Thyroid gland (tissue), 4 donors: ENCODE data around the gene GPR162. TPM values are rescaled to one million over a fixed set of nuclear protein-coding genes. Genes with fewer than 3 reads are reported as not detected.

Source experiments
- DNase-seq, 2 donors: peaks; one replicate each; pipeline ENCODE4 v3.0.0-alpha.2; 2019
- H3K27ac ChIP-seq, 3 donors: fragments of 200-600 bp; sonication (generic); 1 replicate in 2 of 3; 2 replicates in 1 of 3; pipeline ENCODE4 v1.5.1; 2016 to 2019; ENCODE audit warnings: mild to moderate bottlenecking in 1 of 3, moderate library complexity in 1 of 3
- H3K27me3 ChIP-seq: fragments of 200-600 bp; sonication (generic); one replicate; pipeline ENCODE4 v1.5.1; 2019
- H3K36me3 ChIP-seq, 2 donors: fragments of 200-600 bp; sonication (generic); one replicate each; pipeline ENCODE4 v1.5.1; 2016 to 2019
- H3K4me1 ChIP-seq, 2 donors: fragments of 200-600 bp; sonication (generic); one replicate each; pipeline ENCODE4 v1.5.1; 2017 to 2019
- H3K4me3 ChIP-seq, 3 donors: fragments of 200-600 bp; sonication (generic); replicated peaks in 1 of 3; 1 replicate in 2 of 3; 2 replicates in 1 of 3; pipeline ENCODE4 v1.5.1; 2016; ENCODE audit warnings: mild to moderate bottlenecking in 1 of 3
- H3K9me3 ChIP-seq: fragments of 200-600 bp; sonication (generic); one replicate; pipeline ENCODE4 v1.5.1; 2017
- POLR2A ChIP-seq, 2 donors: fragments of 450-650 bp; IDR thresholded peaks; one replicate each; pipeline ENCODE4 v1.6.1; 2017; ENCODE audit warnings: antibody characterized with exemption in 2 of 2, mild to moderate bottlenecking in 2 of 2, moderate library complexity in 1 of 2
- WGBS, 2 donors: methylation state at CpG; one replicate each; pipeline ENCODE4 v1.1.5; 2017; 5-methylcytosine and 5-hydroxymethylcytosine counted together
- intact Hi-C: fragments of 100-400 bp; cut with DNase I; formaldehyde crosslinking; loops from one replicate; pipeline ENCODE4 v1.15.1; 2023
- total RNA-seq, 4 donors: library from RNA; depleted of rRNA; stranded (reverse); fragments of >200 nt; gene quantifications; one replicate each; pipeline ENCODE4 v1.2.3, GENCODE V29; 2016
- TF ChIP-seq, protein P1 (sequence below), 6 experiments: fragments of 200-600 bp in 3 of 6; fragments of 450-650 bp in 3 of 6; sonication (generic) in 3 of 6; IDR thresholded peaks; one replicate each; pipeline ENCODE4 v1.5.1; 2016 to 2019; ENCODE audit warnings: antibody characterized with exemption in 6 of 6, mild to moderate bottlenecking in 2 of 6, inconsistent platforms in 1 of 6, moderate library complexity in 1 of 6

GPR162 gene
- total RNA-seq, 4 donors from 2014 or later, result 0.34 to 1.1 (median 0.56) TPM

DNA sequence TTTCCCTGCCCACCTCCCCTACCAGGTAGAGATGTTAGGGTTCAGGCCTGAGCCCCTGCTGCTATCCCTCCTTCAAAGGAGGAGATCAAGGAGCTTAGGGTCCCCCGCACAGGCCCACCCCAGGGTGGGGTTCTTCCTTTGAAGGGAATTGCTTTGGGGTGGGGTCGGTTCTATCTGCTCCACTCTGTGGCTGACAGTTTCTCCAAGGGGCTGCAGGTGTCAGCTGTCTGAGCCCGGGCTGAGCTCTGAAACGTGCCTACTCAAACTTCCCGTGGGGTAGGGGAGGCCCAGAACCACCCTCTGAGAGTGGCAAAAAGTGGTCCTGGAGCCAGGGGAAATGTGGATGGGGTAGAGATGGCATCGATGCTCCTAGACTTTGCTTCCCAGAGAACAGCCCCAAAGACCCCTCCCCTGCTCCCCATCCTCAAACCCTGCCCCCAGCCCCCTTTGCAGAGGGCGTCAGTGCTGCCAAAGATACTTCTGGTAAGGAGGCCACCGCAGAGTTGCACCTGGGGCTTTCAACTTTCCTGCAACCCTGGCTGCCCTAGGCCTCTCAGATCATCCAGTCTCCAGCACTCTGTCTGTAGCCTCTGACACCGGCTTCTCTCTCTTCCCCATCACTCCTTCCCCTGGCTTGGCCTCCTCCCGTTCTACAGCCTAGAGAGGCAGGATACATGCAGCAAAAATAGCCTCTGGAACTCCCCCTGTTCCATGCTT lies 38.6 kb upstream of the GPR162 start:
- H3K27me3 ChIP-seq, result no peaks in the 10 kb centered on the region
- no peaks in the 10 kb centered on the region for H3K9me3 ChIP-seq
- no peaks in the 10 kb centered on the region for H3K36me3 ChIP-seq
- 75 to 79% methylated on average over 9 of the region's 10 CpGs for WGBS, 2 donors
- no peak for DNase-seq
- H3K27ac ChIP-seq, result no peak overlapping the region
- TF ChIP-seq POLR2A (IDR thresholded peaks at IDR 0.05), result no peak
- TF ChIP-seq, protein P1, sequence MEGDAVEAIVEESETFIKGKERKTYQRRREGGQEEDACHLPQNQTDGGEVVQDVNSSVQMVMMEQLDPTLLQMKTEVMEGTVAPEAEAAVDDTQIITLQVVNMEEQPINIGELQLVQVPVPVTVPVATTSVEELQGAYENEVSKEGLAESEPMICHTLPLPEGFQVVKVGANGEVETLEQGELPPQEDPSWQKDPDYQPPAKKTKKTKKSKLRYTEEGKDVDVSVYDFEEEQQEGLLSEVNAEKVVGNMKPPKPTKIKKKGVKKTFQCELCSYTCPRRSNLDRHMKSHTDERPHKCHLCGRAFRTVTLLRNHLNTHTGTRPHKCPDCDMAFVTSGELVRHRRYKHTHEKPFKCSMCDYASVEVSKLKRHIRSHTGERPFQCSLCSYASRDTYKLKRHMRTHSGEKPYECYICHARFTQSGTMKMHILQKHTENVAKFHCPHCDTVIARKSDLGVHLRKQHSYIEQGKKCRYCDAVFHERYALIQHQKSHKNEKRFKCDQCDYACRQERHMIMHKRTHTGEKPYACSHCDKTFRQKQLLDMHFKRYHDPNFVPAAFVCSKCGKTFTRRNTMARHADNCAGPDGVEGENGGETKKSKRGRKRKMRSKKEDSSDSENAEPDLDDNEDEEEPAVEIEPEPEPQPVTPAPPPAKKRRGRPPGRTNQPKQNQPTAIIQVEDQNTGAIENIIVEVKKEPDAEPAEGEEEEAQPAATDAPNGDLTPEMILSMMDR (IDR thresholded peaks at IDR 0.05), result no peak
- peaks cover 6 to 7% of the 10 kb centered on the region in 2 donors for H3K4me1 ChIP-seq
- intact Hi-C loops, result loop anchor here (5.0 kb wide), 1 partner anchor 51 kb away; no protein-coding TSS in a partner anchor
- no peak overlapping the region for H3K4me3 ChIP-seq

DNA sequence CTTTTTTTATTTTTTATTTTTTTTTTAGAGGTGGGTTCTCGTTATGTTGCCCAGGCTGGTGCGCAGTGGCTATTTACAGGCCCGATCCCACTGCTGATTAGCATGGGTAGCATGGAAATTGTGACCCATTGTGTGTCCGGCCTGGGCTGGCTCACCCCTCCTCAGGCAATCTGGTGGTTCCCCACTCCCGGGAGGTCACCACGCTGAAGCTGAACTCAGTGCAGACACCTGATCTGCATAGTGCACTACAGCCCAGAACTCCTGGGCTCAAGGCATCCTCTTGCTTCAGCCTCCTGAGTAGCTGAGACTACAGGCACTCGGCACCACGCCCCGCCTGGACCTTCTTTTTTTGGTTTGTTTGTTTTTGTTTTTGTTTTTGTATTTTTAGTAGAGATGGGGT lies 37.8 kb upstream of the GPR162 start:
- H3K36me3 ChIP-seq, result no peaks in the 10 kb centered on the region
- H3K27me3 ChIP-seq, result no peaks in the 10 kb centered on the region
- WGBS, 2 donors, result 83 to 93% methylated on average over 9 of the region's 9 CpGs
- H3K4me3 ChIP-seq, result no peak overlapping the region
- intact Hi-C loops, result loop anchor here (5.0 kb wide), 1 partner anchor 52 kb away; no protein-coding TSS in a partner anchor
- no peaks in the 10 kb centered on the region for H3K9me3 ChIP-seq
- TF ChIP-seq, protein P1 (IDR thresholded peaks at IDR 0.05), result no peak
- no peak for TF ChIP-seq POLR2A (IDR thresholded peaks at IDR 0.05)
- no peak overlapping the region for H3K27ac ChIP-seq
- H3K4me1 ChIP-seq, result no peaks in the 10 kb centered on the region
- DNase-seq, result no peak

DNA sequence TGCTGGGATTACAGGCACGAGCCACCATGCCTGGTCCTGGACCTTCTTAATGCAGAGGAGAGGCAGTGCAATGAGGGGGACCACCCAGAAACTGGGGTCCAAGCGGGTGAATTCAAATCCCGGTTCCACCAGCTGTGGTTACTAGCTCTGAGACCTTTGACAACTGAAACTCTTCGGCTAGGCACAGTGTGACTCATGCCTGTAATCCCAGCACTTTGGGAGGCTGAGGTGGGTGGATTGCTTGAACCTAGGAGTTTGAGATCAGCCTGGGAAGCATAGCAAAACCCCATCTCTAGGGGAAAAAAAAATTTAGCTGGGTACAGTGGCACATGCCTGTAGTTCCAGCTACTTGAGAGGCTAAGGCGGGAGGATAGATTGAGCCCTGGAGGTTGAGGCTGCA lies 37.3 kb upstream of the GPR162 start:
- H3K4me1 ChIP-seq, result no peaks in the 10 kb centered on the region
- H3K36me3 ChIP-seq, result no peaks in the 10 kb centered on the region
- no peaks in the 10 kb centered on the region for H3K27me3 ChIP-seq
- no peak overlapping the region for H3K4me3 ChIP-seq
- H3K27ac ChIP-seq, result no peak overlapping the region
- intact Hi-C loops, result loop anchor here (5.0 kb wide), 1 partner anchor 52 kb away; no protein-coding TSS in a partner anchor
- 60 to 77% methylated on average over 3 to 5 of the region's 5 CpGs for WGBS, 2 donors
- H3K9me3 ChIP-seq, result no peaks in the 10 kb centered on the region
- no peak for DNase-seq
- TF ChIP-seq, protein P1 (IDR thresholded peaks at IDR 0.05), result no peak
- no peak for TF ChIP-seq POLR2A (IDR thresholded peaks at IDR 0.05)

DNA sequence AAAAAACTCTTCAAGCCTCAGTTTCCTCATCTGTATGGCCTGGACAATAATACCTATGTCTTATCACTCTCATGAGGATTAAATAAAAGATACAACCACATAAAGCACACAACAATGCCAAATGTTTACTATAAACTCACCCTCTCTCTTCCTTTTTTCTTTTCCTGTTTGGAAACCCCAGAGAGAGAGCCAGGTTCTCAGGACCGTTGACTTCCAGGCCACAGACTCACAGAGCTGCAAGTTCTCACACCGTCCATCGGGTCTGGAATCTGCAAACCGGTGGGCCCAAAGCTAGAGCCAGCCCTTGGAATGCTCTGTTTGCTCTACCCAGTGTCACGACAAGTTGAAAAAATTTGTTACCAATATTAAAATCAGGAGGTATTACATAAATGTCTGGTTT lies 36.9 kb upstream of the GPR162 start:
- H3K9me3 ChIP-seq, result no peaks in the 10 kb centered on the region
- no peaks in the 10 kb centered on the region for H3K36me3 ChIP-seq
- no peaks in the 10 kb centered on the region for H3K27me3 ChIP-seq
- intact Hi-C loops, result loop anchor here (5.0 kb wide), 1 partner anchor 52 kb away; no protein-coding TSS in a partner anchor
- H3K27ac ChIP-seq, result no peak overlapping the region
- no peaks in the 10 kb centered on the region for H3K4me1 ChIP-seq
- no peak for DNase-seq
- H3K4me3 ChIP-seq, result no peak overlapping the region
- WGBS, 2 donors, result 66 to 67% methylated on average over 5 of the region's 5 CpGs
- TF ChIP-seq, protein P1 (IDR thresholded peaks at IDR 0.05), result no peak
- TF ChIP-seq POLR2A (IDR thresholded peaks at IDR 0.05), result no peak

DNA sequence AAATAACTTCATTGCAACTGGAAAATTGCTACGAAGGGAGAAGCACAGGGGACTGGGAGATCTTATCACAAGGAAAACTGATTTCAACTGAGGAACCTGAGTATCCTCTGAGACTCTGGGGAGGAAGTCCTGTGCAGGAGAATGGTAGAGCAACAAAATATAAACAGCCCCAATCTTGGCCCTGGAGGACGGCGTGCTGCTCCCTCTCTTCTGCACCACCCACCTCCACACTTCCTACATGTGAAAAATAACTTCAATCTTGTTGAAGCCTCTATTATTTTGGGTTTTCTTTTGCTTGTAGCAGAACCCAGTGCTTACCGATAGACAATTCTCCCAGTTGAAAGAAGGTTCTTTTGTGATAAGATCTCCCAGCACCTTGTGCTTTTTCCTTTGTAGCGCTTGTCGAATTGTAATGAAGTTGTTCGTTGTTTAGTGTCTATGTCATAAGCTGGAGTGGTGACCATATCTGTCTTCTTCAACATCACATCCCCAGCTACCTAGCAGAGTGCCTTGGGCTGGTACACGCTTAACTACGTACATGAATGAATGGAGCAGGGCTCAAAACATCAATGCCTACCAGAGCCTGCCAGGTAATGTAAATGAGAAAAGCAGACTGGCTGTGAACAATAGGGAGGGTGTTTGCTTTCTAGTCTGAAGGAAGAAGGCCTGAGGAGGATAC lies 35.1 kb upstream of the GPR162 start:
- Histone ChIP-seq H3K4me3 (no peak overlapping the region), H3K36me3 (no peaks in the 10 kb centered on the region), H3K9me3 (no peaks in the 10 kb centered on the region), H3K4me1 (no peaks in the 10 kb centered on the region), H3K27ac (no peak overlapping the region), H3K27me3 (no peaks in the 10 kb centered on the region)
- intact Hi-C loops, result no loop called here
- no peak for DNase-seq
- WGBS, 2 donors, result 67 to 74% methylated on average over 9 of the region's 9 CpGs
- TF ChIP-seq, protein P1 (IDR thresholded peaks at IDR 0.05), result no peak
- TF ChIP-seq POLR2A (IDR thresholded peaks at IDR 0.05), result no peak
